Measurements from ENCODE around the gene ABCC1.

DNA sequence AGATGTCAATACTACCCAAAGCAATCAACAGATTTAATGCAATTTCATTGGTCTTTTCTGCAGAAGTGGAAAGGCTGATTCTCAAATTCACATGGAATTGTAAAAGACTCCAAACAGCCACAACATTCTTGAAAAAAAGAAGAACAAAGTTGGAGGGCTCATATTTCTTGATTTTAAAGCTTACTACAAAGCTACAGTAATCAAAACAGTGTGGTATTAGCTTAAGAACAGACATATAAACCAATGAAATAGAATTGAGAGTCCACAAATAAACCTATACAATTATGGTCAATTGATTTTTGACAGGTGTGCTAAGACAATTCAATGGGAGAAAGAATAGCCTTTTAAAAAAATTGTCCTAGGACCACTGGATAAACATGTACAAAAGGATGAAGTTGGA, 14.4 kb upstream of the ABCC1 start:
- TF ChIP-seq, protein P1, sequence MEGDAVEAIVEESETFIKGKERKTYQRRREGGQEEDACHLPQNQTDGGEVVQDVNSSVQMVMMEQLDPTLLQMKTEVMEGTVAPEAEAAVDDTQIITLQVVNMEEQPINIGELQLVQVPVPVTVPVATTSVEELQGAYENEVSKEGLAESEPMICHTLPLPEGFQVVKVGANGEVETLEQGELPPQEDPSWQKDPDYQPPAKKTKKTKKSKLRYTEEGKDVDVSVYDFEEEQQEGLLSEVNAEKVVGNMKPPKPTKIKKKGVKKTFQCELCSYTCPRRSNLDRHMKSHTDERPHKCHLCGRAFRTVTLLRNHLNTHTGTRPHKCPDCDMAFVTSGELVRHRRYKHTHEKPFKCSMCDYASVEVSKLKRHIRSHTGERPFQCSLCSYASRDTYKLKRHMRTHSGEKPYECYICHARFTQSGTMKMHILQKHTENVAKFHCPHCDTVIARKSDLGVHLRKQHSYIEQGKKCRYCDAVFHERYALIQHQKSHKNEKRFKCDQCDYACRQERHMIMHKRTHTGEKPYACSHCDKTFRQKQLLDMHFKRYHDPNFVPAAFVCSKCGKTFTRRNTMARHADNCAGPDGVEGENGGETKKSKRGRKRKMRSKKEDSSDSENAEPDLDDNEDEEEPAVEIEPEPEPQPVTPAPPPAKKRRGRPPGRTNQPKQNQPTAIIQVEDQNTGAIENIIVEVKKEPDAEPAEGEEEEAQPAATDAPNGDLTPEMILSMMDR (conservative IDR thresholded peaks at IDR 0.05): no peak
- TF ChIP-seq ZFX (IDR thresholded peaks at IDR 0.05): no peak
